A549 (cell line): ENCODE measurements around the gene NPIPB8.

Experiments used
- MAFK ChIP-seq: fragments of 450-650 bp; IDR thresholded peaks from 2 replicates; pipeline ENCODE4 v1.6.1; 2014; ENCODE audit not compliant: partially characterized antibody
- NR3C1 ChIP-seq: fragments of >200 bp; sonication (Bioruptor Twin); formaldehyde crosslinking; IDR thresholded peaks from 3 replicates; pipeline ENCODE4 v1.6.1; 2017
- RAD21 ChIP-seq, 2 experiments: fragments of >200 bp in 1 of 2; sonication (Bioruptor Twin) in 1 of 2; formaldehyde crosslinking in 1 of 2; IDR thresholded peaks in 1 of 2; conservative IDR thresholded peaks in 1 of 2; 2 replicates in 1 of 2; 3 replicates in 1 of 2; pipeline ENCODE4 v1.6.1; 2012 to 2018; ENCODE audit warnings: inconsistent platforms in 1 of 2
- TF ChIP-seq, protein P1 (sequence below): fragments of >200 bp; sonication (Bioruptor Twin); formaldehyde crosslinking; IDR thresholded peaks from 3 replicates; pipeline ENCODE4 v1.5.1; 2016

DNA sequence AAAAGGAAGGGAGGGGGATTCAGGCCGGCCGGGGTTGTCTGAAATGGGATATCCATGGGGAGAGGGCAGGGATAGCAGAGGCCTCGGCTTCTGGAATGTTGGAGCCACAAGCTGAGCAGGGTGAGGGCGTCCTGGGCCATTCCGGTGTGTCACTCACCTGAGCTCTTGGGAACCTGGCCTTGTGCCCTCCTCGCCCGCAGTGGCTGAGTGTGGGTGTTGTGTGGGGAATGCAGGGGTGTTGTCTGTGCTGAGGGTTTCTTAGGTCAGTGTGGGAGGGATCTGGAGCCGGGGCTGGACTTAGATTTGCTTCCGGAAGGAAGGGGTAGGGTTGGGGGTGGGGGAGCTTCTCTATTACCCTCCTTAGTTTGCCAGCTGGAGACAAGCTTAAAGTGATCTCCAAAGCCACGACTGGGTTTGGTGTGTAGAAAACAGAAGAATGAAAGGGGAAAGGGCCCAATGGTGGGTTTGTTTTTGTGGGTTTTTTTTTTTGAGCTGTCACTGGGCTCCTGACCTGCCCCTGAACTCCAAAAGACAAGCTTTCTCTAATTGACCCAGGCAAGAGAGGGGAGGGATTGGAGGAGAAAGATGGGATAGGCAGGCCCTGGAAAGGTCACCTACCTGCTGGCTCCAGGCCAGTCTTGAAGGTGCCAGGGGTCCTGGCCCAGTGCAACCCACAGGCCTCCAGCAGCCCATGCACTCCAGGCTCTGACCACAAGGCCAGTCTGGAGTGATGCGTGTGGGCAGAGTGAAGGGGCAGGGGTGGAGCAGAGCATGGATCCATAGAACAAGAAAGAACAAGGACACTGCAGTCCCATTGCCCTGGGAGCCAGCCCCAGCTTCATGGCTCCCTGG lies 40.8 kb upstream of the NPIPB8 start, which contains the start of gene SULT1A2:
- TF ChIP-seq RAD21 (conservative IDR thresholded peaks at IDR 0.05 in 1 of 2, IDR thresholded peaks at IDR 0.05 in 1 of 2) (no peak), NR3C1 (no peak), MAFK (no peak)
- TF ChIP-seq, protein P1, sequence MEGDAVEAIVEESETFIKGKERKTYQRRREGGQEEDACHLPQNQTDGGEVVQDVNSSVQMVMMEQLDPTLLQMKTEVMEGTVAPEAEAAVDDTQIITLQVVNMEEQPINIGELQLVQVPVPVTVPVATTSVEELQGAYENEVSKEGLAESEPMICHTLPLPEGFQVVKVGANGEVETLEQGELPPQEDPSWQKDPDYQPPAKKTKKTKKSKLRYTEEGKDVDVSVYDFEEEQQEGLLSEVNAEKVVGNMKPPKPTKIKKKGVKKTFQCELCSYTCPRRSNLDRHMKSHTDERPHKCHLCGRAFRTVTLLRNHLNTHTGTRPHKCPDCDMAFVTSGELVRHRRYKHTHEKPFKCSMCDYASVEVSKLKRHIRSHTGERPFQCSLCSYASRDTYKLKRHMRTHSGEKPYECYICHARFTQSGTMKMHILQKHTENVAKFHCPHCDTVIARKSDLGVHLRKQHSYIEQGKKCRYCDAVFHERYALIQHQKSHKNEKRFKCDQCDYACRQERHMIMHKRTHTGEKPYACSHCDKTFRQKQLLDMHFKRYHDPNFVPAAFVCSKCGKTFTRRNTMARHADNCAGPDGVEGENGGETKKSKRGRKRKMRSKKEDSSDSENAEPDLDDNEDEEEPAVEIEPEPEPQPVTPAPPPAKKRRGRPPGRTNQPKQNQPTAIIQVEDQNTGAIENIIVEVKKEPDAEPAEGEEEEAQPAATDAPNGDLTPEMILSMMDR = no peak
